ENCODE data around the gene TMEM179.

- TF ChIP-seq EZH2 (IDR thresholded peaks at IDR 0.05) (no peak), FOXP2 (optimal IDR thresholded peaks at IDR 0.05; ENCODE audit: control extremely low read depth, extremely low read length, insufficient read depth) (no peak), POLR2AphosphoS5 (IDR thresholded peaks at IDR 0.05; ENCODE audit: borderline replicate concordance, low read depth, low read length) (no peak)
These were observed 35.4 kb upstream of the TMEM179 start for GRCh38 chr14:104639885-104640548.
